AG10803 (cell line): ENCODE data around the gene EIF5B.

Experiments used
- DNase-seq: peaks from one replicate; pipeline ENCODE4 v3.0.0; 2010; ENCODE audit warnings: low read depth
- H3K4me3 ChIP-seq: 2 replicates; pipeline ENCODE4 v1.5.1; 2011; ENCODE audit warnings: mild to moderate bottlenecking, low read length, control low read depth
- CTCF ChIP-seq: conservative IDR thresholded peaks from 2 replicates; pipeline ENCODE4 v1.5.1; 2011; ENCODE audit warnings: mild to moderate bottlenecking, low read length, control low read depth, inconsistent platforms

The EIF5B gene

GRCh38 chr2:99389946-99390345 is 52.8 kb downstream of the EIF5B start:
- no peak overlapping the region for H3K4me3 ChIP-seq
- DNase-seq: no peak
- TF ChIP-seq CTCF: no peak

GRCh38 chr2:99395589-99396130 is 58.5 kb downstream of the EIF5B start:
- no peak overlapping the region for H3K4me3 ChIP-seq
- no peak for TF ChIP-seq CTCF
- DNase-seq: no peak

- H3K4me3 ChIP-seq: no peak overlapping the region
- DNase-seq: no peak
- no peak for TF ChIP-seq CTCF
Measured at GRCh38 chr2:99397266-99397920, 60.2 kb downstream of the EIF5B start.

GRCh38 chr2:99398303-99398702 is 61.1 kb downstream of the EIF5B start:
- no peak for DNase-seq
- H3K4me3 ChIP-seq: no peak overlapping the region
- no peak for TF ChIP-seq CTCF

- no peak overlapping the region for H3K4me3 ChIP-seq
- no peak for DNase-seq
- TF ChIP-seq CTCF: no peak
Measured at GRCh38 chr2:99399063-99399462, 61.9 kb downstream of the EIF5B start.

GRCh38 chr2:99399795-99400194 is 62.6 kb downstream of the EIF5B start:
- DNase-seq: no peak
- TF ChIP-seq CTCF: no peak
- H3K4me3 ChIP-seq: no peak overlapping the region

- DNase-seq: no peak
- no peak overlapping the region for H3K4me3 ChIP-seq
- no peak for TF ChIP-seq CTCF
Measured at GRCh38 chr2:99401841-99402240, 64.7 kb downstream of the EIF5B start.
